HG03060 (cell line): Measurements from ENCODE around the gene PLA1A.
"Not testable (repeated sequence)": the region's sequence is repeated elsewhere in the genome, so short reads cannot be mapped to it uniquely, and the experiment has no call there.

Source experiments
- ATAC-seq: cut with Tn5 transposase; IDR thresholded peaks from one replicate; pipeline ENCODE4 v1.9.1; 2021; ENCODE audit warnings: low read depth, moderate number of reproducible peaks; ENCODE audit not compliant: unreplicated experiment

The PLA1A gene

GRCh38 chr3:119597548-119598288 is at the start of gene PLA1A:
Gene PLA1A, plus strand, starts transcription at chr3:119597885. Its CDS starts 29 bp downstream, at chr3:119597914.
- no peak for ATAC-seq

- no peak for ATAC-seq
Measured at GRCh38 chr3:119548341-119548740, 49.3 kb upstream of the PLA1A start.

- ATAC-seq = no peak
Measured at GRCh38 chr3:119550192-119550910, 47.3 kb upstream of the PLA1A start.

- ATAC-seq = no peak
Measured at GRCh38 chr3:119551598-119551997, 46.1 kb upstream of the PLA1A start.

GRCh38 chr3:119552928-119553327 is 44.8 kb upstream of the PLA1A start:
- ATAC-seq = not testable (repeated sequence)

- no peak for ATAC-seq
Measured at GRCh38 chr3:119553823-119554415, 43.8 kb upstream of the PLA1A start.

GRCh38 chr3:119555309-119555735 is 42.4 kb upstream of the PLA1A start:
- ATAC-seq = no peak

GRCh38 chr3:119555929-119556328 is 41.8 kb upstream of the PLA1A start:
- ATAC-seq = no peak

- ATAC-seq = no peak
Measured at GRCh38 chr3:119557192-119557876, 40.4 kb upstream of the PLA1A start.

GRCh38 chr3:119557877-119558269 is 39.8 kb upstream of the PLA1A start:
- ATAC-seq = no peak

- ATAC-seq = no peak
Measured at GRCh38 chr3:119558626-119559317, 38.9 kb upstream of the PLA1A start.

GRCh38 chr3:119559441-119559963 is 38.2 kb upstream of the PLA1A start, which contains the start of gene CD80:
Gene CD80, minus strand, starts transcription at chr3:119559614. Its CDS starts 1,886 bp downstream, at chr3:119557728.
- peak; percentile 34 for ATAC-seq

GRCh38 chr3:119560160-119560559 is 37.5 kb upstream of the PLA1A start:
- no peak for ATAC-seq

GRCh38 chr3:119562307-119562961 is 35.3 kb upstream of the PLA1A start:
- peak; percentile 59 for ATAC-seq

- ATAC-seq = not testable (repeated sequence)
Measured at GRCh38 chr3:119563334-119563733, 34.4 kb upstream of the PLA1A start.

- no peak for ATAC-seq
Measured at GRCh38 chr3:119569156-119569555, 28.5 kb upstream of the PLA1A start.

- no peak for ATAC-seq
Measured at GRCh38 chr3:119570229-119570628, 27.5 kb upstream of the PLA1A start.

GRCh38 chr3:119571230-119571629 is 26.5 kb upstream of the PLA1A start:
- no peak for ATAC-seq

- no peak for ATAC-seq
Measured at GRCh38 chr3:119571688-119572087, 26.0 kb upstream of the PLA1A start.
